GM12801 (cell line): Measurements from ENCODE around the gene INPP5A.

Experiments used
- TF ChIP-seq, protein P1 (sequence below): IDR thresholded peaks from one replicate; pipeline ENCODE4 v1.5.1; 2011; ENCODE audit warnings: control low read depth; ENCODE audit not compliant: insufficient read length; ENCODE audit errors: extremely low read depth

The INPP5A gene

GRCh38 chr10:132716691-132717490 is 179.3 kb downstream of the INPP5A start:
- TF ChIP-seq, protein P1, sequence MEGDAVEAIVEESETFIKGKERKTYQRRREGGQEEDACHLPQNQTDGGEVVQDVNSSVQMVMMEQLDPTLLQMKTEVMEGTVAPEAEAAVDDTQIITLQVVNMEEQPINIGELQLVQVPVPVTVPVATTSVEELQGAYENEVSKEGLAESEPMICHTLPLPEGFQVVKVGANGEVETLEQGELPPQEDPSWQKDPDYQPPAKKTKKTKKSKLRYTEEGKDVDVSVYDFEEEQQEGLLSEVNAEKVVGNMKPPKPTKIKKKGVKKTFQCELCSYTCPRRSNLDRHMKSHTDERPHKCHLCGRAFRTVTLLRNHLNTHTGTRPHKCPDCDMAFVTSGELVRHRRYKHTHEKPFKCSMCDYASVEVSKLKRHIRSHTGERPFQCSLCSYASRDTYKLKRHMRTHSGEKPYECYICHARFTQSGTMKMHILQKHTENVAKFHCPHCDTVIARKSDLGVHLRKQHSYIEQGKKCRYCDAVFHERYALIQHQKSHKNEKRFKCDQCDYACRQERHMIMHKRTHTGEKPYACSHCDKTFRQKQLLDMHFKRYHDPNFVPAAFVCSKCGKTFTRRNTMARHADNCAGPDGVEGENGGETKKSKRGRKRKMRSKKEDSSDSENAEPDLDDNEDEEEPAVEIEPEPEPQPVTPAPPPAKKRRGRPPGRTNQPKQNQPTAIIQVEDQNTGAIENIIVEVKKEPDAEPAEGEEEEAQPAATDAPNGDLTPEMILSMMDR: no peak

DNA sequence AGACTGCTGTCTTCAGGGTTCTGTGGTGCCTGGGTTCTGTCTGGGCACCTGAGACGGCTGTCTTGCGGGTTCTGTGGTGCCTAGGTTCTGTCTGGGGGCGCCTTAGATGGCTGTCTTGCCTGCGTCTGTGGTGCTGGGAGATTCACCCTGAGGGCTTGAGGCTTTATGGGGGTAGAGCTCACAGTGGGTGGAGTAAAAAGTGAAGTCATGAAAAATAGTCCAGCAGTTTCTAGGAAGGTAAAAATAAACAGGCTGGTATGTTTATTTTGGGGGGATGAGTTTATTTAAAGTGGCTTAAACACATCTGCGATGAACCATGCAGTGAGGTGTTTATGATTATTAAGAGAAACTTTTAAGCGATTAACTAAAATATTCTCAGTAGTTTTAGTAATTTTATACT is 184.1 kb downstream of the INPP5A start:
- TF ChIP-seq, protein P1: no peak

GRCh38 chr10:132722394-132723329 is 185.1 kb downstream of the INPP5A start:
- TF ChIP-seq, protein P1: no peak

GRCh38 chr10:132723330-132723970 is 185.9 kb downstream of the INPP5A start:
- TF ChIP-seq, protein P1: no peak

- TF ChIP-seq, protein P1: no peak
Observed at GRCh38 chr10:132724446-132724845, 186.9 kb downstream of the INPP5A start.

DNA sequence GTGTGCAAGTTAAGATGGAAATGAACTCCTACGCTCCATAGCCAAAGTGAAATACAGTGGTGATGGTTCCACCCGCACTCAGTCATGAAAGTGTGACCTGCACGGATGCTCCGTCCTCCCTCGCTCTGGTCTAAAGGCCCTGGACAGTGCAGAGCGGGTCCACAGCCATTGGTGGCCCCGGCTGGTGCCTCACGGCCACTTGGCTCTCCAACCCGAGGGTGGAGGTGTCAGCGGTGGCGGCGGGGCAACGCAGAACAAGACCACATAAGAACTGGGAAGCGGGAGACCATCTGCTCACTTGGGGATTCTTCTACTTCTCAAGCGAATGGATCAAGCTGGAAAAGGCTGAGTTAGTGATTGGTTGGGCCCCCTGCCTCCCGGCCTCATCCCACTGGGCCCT is 187.6 kb downstream of the INPP5A start:
- TF ChIP-seq, protein P1: no peak

GRCh38 chr10:132726194-132726593 is 188.6 kb downstream of the INPP5A start:
- TF ChIP-seq, protein P1: no peak
